ENCODE data around the gene DNAH17. TPM values are rescaled to one million over a fixed set of nuclear protein-coding genes. Genes with fewer than 3 reads are reported as not detected.

The DNAH17 gene
- total and polyA plus RNA-seq, 2 of the 8 experiments (the other 6 are each of a cell fraction or from before 2014, with no cell fraction given): 0.14 to 0.67 TPM

- CTCF ChIA-PET (ENCODE audit: partially characterized antibody): interaction anchor here (0.7 to 1.0 kb wide), 2 partner anchors 10 to 18 kb away, joined by 3 to 4 read pairs; no protein-coding TSS in a partner anchor
- no peak overlapping the region; the same call in 1 of the 2 replicates for H4K8ac ChIP-seq (ENCODE audit: extremely low read depth, insufficient read depth, low read length)
- TF ChIP-seq TBP (IDR thresholded peaks at IDR 0.05; ENCODE audit: low read depth, low read length) (no peak), RFX5 (IDR thresholded peaks at IDR 0.05; ENCODE audit: borderline replicate concordance, low read depth, low read length) (no peak), ATF3 (IDR thresholded peaks at IDR 0.05; ENCODE audit: insufficient read depth, low read depth, low read length) (no peak), SIN3A (conservative IDR thresholded peaks at IDR 0.05 in 1 of 2, IDR thresholded peaks at IDR 0.05 in 1 of 2; ENCODE audit: low read depth in 1 of 2, low read length in 2 of 2) (no peak), USF2 (IDR thresholded peaks at IDR 0.05; ENCODE audit: low read length) (no peak), ZNF274 (IDR thresholded peaks at IDR 0.05; ENCODE audit: borderline replicate concordance, extremely low read depth, low read length) (no peak), NRF1 (IDR thresholded peaks at IDR 0.05; ENCODE audit: low read depth, low read length) (no peak)
Measured at GRCh38 chr17:78541488-78542206, 35.5 kb downstream of the DNAH17 start.

More at GRCh38 chr17:78541488-78542206, 35.5 kb downstream of the DNAH17 start:
- Histone ChIP-seq H3K4me2 (ENCODE audit: insufficient read depth in 1 of 2, low read depth in 2 of 2, low read length in 2 of 2) (no peak overlapping the region), H2BK15ac (ENCODE audit: low read length) (no peak overlapping the region), H3K23ac (ENCODE audit: insufficient read length) (no peak overlapping the region), H3K9me3 (ENCODE audit: insufficient read depth in 2 of 2, low read depth in 1 of 2, low read length in 1 of 2) (no peaks in the 10 kb centered on the region; a peak in 1 of 4 replicates), H3K4me3 (ENCODE audit: extremely low read depth in 1 of 4, insufficient read depth in 2 of 4, low read depth in 3 of 4, low read length in 4 of 4) (no peak overlapping the region), H2AK5ac (ENCODE audit: low read depth, low read length) (no peak overlapping the region), H2BK120ac (replicated peaks; ENCODE audit: low read depth, low read length) (no peak overlapping the region), H4K20me1 (replicated peaks in 1 of 2; ENCODE audit: control insufficient read depth in 1 of 2, insufficient read depth in 2 of 2, low read length in 2 of 2) (no peaks in the 10 kb centered on the region), H3K14ac (ENCODE audit: insufficient read length) (no peak overlapping the region), H3K4me1 (replicated peaks in 1 of 4; ENCODE audit: control insufficient read depth in 3 of 4, insufficient read depth in 4 of 4, low read length in 3 of 4) (peaks cover 0 to 2% (median 0%) of the 10 kb centered on the region in 4 experiments; a peak in 1 of 7 replicates), H3K79me2 (ENCODE audit: control insufficient read depth in 1 of 2, insufficient read depth in 2 of 2, low read length in 2 of 2) (no peaks in the 10 kb centered on the region), H2BK20ac (ENCODE audit: low read length) (no peak overlapping the region), H2BK12ac (ENCODE audit: low read depth, low read length) (no peak overlapping the region), H3K79me1 (ENCODE audit: low read depth, low read length) (no peaks in the 10 kb centered on the region), H3K4ac (replicated peaks; ENCODE audit: insufficient read length, low read depth, low read length) (no peak overlapping the region), H3K27me3 (replicated peaks in 1 of 4; ENCODE audit: control insufficient read depth in 3 of 4, extremely low read depth in 1 of 4, insufficient read depth in 3 of 4, low read length in 3 of 4) (no peaks in the 10 kb centered on the region), H3K56ac (replicated peaks; ENCODE audit: insufficient read length, low read depth, low read length) (no peak overlapping the region), H3K36me3 (ENCODE audit: control insufficient read depth in 2 of 4, insufficient read depth in 4 of 4, low read length in 3 of 4) (no peaks in the 10 kb centered on the region), H2BK5ac (ENCODE audit: low read depth, low read length) (no peak overlapping the region), H3K18ac (ENCODE audit: extremely low read depth, low read length) (no peak overlapping the region), H4K91ac (replicated peaks; ENCODE audit: insufficient read length, low read length) (no peak overlapping the region), H3K27ac (ENCODE audit: low read depth, low read length) (no peak overlapping the region), H3K9ac (replicated peaks in 1 of 4; ENCODE audit: extremely low read depth in 1 of 4, low read depth in 3 of 4, low read length in 3 of 4) (no peak overlapping the region), H2AFZ (ENCODE audit: low read length) (no peak overlapping the region), H3K23me2 (ENCODE audit: low read depth, low read length) (peaks cover 2% of the 10 kb centered on the region; the same call in 1 of the 2 replicates), H4K5ac (ENCODE audit: insufficient read length, low read depth, low read length) (no peak overlapping the region)
- FAIRE-seq (no peak), DNase-seq (ENCODE audit: low read depth in 1 of 2, low spot score in 2 of 2) (no peak)
- POLR2A ChIA-PET (ENCODE audit: partially characterized antibody): no interaction called here
- 81% methylated on average over 6 of the region's 7 CpGs; no CpG with 5 or more reads in 1 of the 2 experiments for whole genome bisulfite sequencing, 2 experiments (ENCODE audit: extremely low coverage in 1 of 2, insufficient coverage in 1 of 2, insufficient read length in 1 of 2, insufficient replicate concordance in 2 of 2, low coverage in 1 of 2, low lambda C conversion rate in 2 of 2, missing lambda C conversion rate in 1 of 2)
